Breast epithelium (tissue), 4 donors: ENCODE results near the gene SYNM. TPM values are rescaled to one million over a fixed set of nuclear protein-coding genes. Genes with fewer than 3 reads are reported as not detected.

Experiments used
- DNase-seq, 2 donors: peaks; one replicate each; pipeline ENCODE4 v3.0.0-alpha.2; 2019; ENCODE audit warnings: low spot score in 2 of 2
- H3K27ac ChIP-seq, 2 donors: fragments of 200-600 bp; sonication (generic) in 1 of 2; one replicate each; pipeline ENCODE4 v1.5.1; 2016 to 2019; ENCODE audit warnings: mild to moderate bottlenecking in 1 of 2
- H3K27me3 ChIP-seq, 2 donors: fragments of 200-600 bp; sonication (generic) in 1 of 2; one replicate each; pipeline versions ENCODE4 v1.5.1 to v1.6.0; 2017 to 2019; ENCODE audit warnings: control low read depth in 1 of 2, mild to moderate bottlenecking in 1 of 2
- H3K36me3 ChIP-seq: fragments of 200-600 bp; one replicate; pipeline ENCODE4 v1.5.1; 2019
- H3K4me1 ChIP-seq, 2 donors: fragments of 200-600 bp; sonication (generic); one replicate each; pipeline ENCODE4 v1.5.1; 2016 to 2019; ENCODE audit warnings: control low read depth in 1 of 2
- H3K4me3 ChIP-seq, 3 donors: fragments of 200-600 bp; sonication (generic); 1 replicate in 2 of 3; 2 replicates in 1 of 3; pipeline ENCODE4 v1.5.1; 2016 to 2019; ENCODE audit warnings: mild to moderate bottlenecking in 3 of 3, moderate library complexity in 2 of 3
- H3K9me3 ChIP-seq, 2 donors: fragments of 200-600 bp; sonication (generic) in 1 of 2; one replicate each; pipeline ENCODE4 v1.5.1; 2016 to 2019; ENCODE audit warnings: control low read depth in 1 of 2
- CTCF ChIP-seq, 3 donors: fragments of 450-650 bp; IDR thresholded peaks; one replicate each; pipeline ENCODE4 v1.5.1; 2016 to 2017; ENCODE audit warnings: antibody characterized with exemption in 3 of 3, mild to moderate bottlenecking in 3 of 3, moderate library complexity in 3 of 3
- POLR2A ChIP-seq: fragments of 450-650 bp; IDR thresholded peaks from one replicate; pipeline ENCODE4 v1.6.1; 2016; ENCODE audit warnings: antibody characterized with exemption, mild to moderate bottlenecking, moderate library complexity
- POLR2AphosphoS5 ChIP-seq, 3 donors: sonication (generic); formaldehyde crosslinking; IDR thresholded peaks; one replicate each; pipeline ENCODE4 v1.6.1; 2017; ENCODE audit warnings: antibody characterized with exemption in 3 of 3
- intact Hi-C: fragments of 100-400 bp; cut with DNase I; formaldehyde crosslinking; loops from one replicate; pipeline ENCODE4 v1.15.1; 2023; ENCODE audit warnings: low total_unique reads
- total RNA-seq, 3 donors: library from RNA; depleted of rRNA; stranded (reverse); fragments of >200 nt; gene quantifications; one replicate each; pipeline ENCODE4 v1.1.0, GENCODE V29; 2016

Gene SYNM
- total RNA-seq, 3 donors from 2014 or later = 32.0 to 319 (median 115) TPM

- Histone ChIP-seq H3K27me3 (no peaks in the 10 kb centered on the region), H3K4me1 (peaks cover 0 to 4% of the 10 kb centered on the region in 2 donors), H3K27ac (peak overlapping the region; percentile 62 to 69), H3K4me3 (no peak overlapping the region), H3K36me3 (no peaks in the 10 kb centered on the region), H3K9me3 (no peaks in the 10 kb centered on the region)
- no peak for TF ChIP-seq POLR2AphosphoS5 (IDR thresholded peaks at IDR 0.05)
- TF ChIP-seq CTCF (IDR thresholded peaks at IDR 0.05) = no peak
- no peak for TF ChIP-seq POLR2A
- intact Hi-C loops = no loop called here
- DNase-seq = no peak
Observed at GRCh38 chr15:99180086-99180963, 75.4 kb downstream of the SYNM start.

- H3K9me3 ChIP-seq = no peaks in the 10 kb centered on the region
- H3K4me1 ChIP-seq = peaks cover 0 to 4% of the 10 kb centered on the region in 2 donors
- H3K36me3 ChIP-seq = no peaks in the 10 kb centered on the region
- no peak for DNase-seq
- H3K4me3 ChIP-seq = no peak overlapping the region
- intact Hi-C loops = no loop called here
- H3K27ac ChIP-seq = peak overlapping the region; percentile 62 to 69
- TF ChIP-seq POLR2A (no peak), CTCF (IDR thresholded peaks at IDR 0.05) (no peak), POLR2AphosphoS5 (IDR thresholded peaks at IDR 0.05) (no peak)
- H3K27me3 ChIP-seq = no peaks in the 10 kb centered on the region
Observed at GRCh38 chr15:99180964-99181306, 76.1 kb downstream of the SYNM start.

GRCh38 chr15:99181545-99181971 is 76.7 kb downstream of the SYNM start:
- DNase-seq = no peak
- Histone ChIP-seq H3K4me1 (peaks cover 0 to 4% of the 10 kb centered on the region in 2 donors), H3K4me3 (no peak overlapping the region), H3K9me3 (no peaks in the 10 kb centered on the region), H3K36me3 (no peaks in the 10 kb centered on the region), H3K27me3 (no peaks in the 10 kb centered on the region), H3K27ac (peak overlapping the region; percentile 62 to 69)
- TF ChIP-seq CTCF (IDR thresholded peaks at IDR 0.05) (no peak), POLR2AphosphoS5 (IDR thresholded peaks at IDR 0.05) (no peak), POLR2A (no peak)
- intact Hi-C loops = no loop called here

GRCh38 chr15:99182791-99183190 is 77.9 kb downstream of the SYNM start:
- H3K4me3 ChIP-seq = no peak overlapping the region
- TF ChIP-seq POLR2A = no peak
- TF ChIP-seq CTCF (IDR thresholded peaks at IDR 0.05) = no peak
- TF ChIP-seq POLR2AphosphoS5 (IDR thresholded peaks at IDR 0.05) = no peak
- no peak for DNase-seq
- peaks cover 0 to 4% of the 10 kb centered on the region in 2 donors for H3K4me1 ChIP-seq
- no peaks in the 10 kb centered on the region for H3K9me3 ChIP-seq
- H3K36me3 ChIP-seq = no peaks in the 10 kb centered on the region
- H3K27me3 ChIP-seq = no peaks in the 10 kb centered on the region
- H3K27ac ChIP-seq = no peak overlapping the region
- intact Hi-C loops = no loop called here

Other genes with a start within 250 kb of the SYNM start
- not detected for gene PGPEP1L, start 97.3 kb upstream of the SYNM start, total RNA-seq
- gene TTC23, start 144.5 kb downstream of the SYNM start, total RNA-seq = 10 to 100 TPM; 19.2 to 43.9 (median 29.5) TPM
- gene LRRC28, start 146.4 kb downstream of the SYNM start, total RNA-seq = 10 to 100 TPM; 24.3 to 52.2 (median 44.3) TPM